ENCODE measurements around the gene XPO6. TPM values are rescaled to one million over a fixed set of nuclear protein-coding genes. Genes with fewer than 3 reads are reported as not detected.
"Not testable (repeated sequence)": the region's sequence is repeated elsewhere in the genome, so short reads cannot be mapped to it uniquely, and the experiment has no call there.

Gene XPO6
- polyA plus RNA-seq, 1 donor (not counting 4 experiments of a cell fraction or from before 2014, with no cell fraction given): 127 TPM

DNA sequence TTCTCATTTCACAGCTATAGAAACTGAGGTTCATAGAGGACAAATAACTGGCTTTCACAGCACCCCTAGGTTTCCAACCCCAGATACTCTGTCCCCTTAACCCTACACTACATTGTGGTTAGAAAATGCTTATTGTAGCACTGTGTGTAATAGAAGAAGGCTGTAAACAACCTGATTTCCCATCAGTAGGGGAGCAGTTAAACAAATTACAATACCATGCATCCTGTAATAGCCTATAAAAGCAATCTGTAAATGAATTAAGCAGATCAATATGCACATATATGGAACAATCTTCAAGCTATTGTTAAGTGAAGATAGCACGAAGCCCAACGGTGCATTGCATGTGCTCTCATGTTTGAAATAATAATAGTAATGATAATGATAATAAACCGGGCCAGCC lies 39.2 kb upstream of the XPO6 start:
- no peak for FAIRE-seq

GRCh38 chr16:28249483-28249882 lies 37.7 kb upstream of the XPO6 start:
- H3K4me2 ChIP-seq (ENCODE audit: control insufficient read depth, extremely low read depth, insufficient read depth, low read depth, low read length); DNase-seq (ENCODE audit: low read depth, low spot score); H3K79me2 ChIP-seq (ENCODE audit: control insufficient read depth, insufficient read depth, low read length); H3K27me3 ChIP-seq (ENCODE audit: control insufficient read depth, extremely low read depth, insufficient read depth, low read length); H2AFZ ChIP-seq (ENCODE audit: control insufficient read depth, low read length); H3K9me1 ChIP-seq (ENCODE audit: control insufficient read depth, extremely low read depth, insufficient read depth, low read length); H3K36me3 ChIP-seq (ENCODE audit: control insufficient read depth in 2 of 2, extremely low read depth in 1 of 2, insufficient read depth in 2 of 2, low read length in 2 of 2); H3K9me3 ChIP-seq (ENCODE audit: control insufficient read depth, low read depth, low read length); H3K4me3 ChIP-seq (ENCODE audit: control insufficient read depth in 2 of 3, extremely low read depth in 1 of 3, insufficient read depth in 2 of 3, low read depth in 1 of 3, low read length in 3 of 3); dilution Hi-C loops (cut with MboI; ENCODE audit: extremely low pct_ligation_motif_present, low sequenced_read_pairs); FAIRE-seq; H3K27ac ChIP-seq (ENCODE audit: control insufficient read depth, insufficient read depth, low read length); H3K9ac ChIP-seq (ENCODE audit: control insufficient read depth, extremely low read depth, insufficient read depth, low read length); H4K20me1 ChIP-seq (ENCODE audit: control insufficient read depth, extremely low read depth, insufficient read depth, low read length); H3K4me1 ChIP-seq (ENCODE audit: control insufficient read depth, extremely low read depth, insufficient read depth, low read length): not testable (repeated sequence)

More for the DNA sequence above, 39.2 kb upstream of the XPO6 start:
- H3K9ac ChIP-seq (ENCODE audit: control insufficient read depth, extremely low read depth, insufficient read depth, low read length): no peak overlapping the region
- TF ChIP-seq, protein P1, sequence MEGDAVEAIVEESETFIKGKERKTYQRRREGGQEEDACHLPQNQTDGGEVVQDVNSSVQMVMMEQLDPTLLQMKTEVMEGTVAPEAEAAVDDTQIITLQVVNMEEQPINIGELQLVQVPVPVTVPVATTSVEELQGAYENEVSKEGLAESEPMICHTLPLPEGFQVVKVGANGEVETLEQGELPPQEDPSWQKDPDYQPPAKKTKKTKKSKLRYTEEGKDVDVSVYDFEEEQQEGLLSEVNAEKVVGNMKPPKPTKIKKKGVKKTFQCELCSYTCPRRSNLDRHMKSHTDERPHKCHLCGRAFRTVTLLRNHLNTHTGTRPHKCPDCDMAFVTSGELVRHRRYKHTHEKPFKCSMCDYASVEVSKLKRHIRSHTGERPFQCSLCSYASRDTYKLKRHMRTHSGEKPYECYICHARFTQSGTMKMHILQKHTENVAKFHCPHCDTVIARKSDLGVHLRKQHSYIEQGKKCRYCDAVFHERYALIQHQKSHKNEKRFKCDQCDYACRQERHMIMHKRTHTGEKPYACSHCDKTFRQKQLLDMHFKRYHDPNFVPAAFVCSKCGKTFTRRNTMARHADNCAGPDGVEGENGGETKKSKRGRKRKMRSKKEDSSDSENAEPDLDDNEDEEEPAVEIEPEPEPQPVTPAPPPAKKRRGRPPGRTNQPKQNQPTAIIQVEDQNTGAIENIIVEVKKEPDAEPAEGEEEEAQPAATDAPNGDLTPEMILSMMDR (optimal IDR thresholded peaks at IDR 0.05 in 1 of 3, IDR thresholded peaks at IDR 0.05 in 1 of 3, conservative IDR thresholded peaks at IDR 0.05 in 1 of 3; ENCODE audit: extremely low read depth in 1 of 3, insufficient read depth in 2 of 3, low read length in 3 of 3): no peak
- TF ChIP-seq EZH2 (IDR thresholded peaks at IDR 0.05; ENCODE audit: low read length): no peak
- H3K9me1 ChIP-seq (ENCODE audit: control insufficient read depth, extremely low read depth, insufficient read depth, low read length): no peaks in the 10 kb centered on the region
- H3K27me3 ChIP-seq (ENCODE audit: control insufficient read depth, extremely low read depth, insufficient read depth, low read length): no peaks in the 10 kb centered on the region
- no peaks in the 10 kb centered on the region for H3K79me2 ChIP-seq (ENCODE audit: control insufficient read depth, insufficient read depth, low read length)
- no peak overlapping the region for H3K4me2 ChIP-seq (ENCODE audit: control insufficient read depth, extremely low read depth, insufficient read depth, low read depth, low read length)
- H2AFZ ChIP-seq (ENCODE audit: control insufficient read depth, low read length): no peak overlapping the region
- dilution Hi-C loops (cut with MboI; ENCODE audit: extremely low pct_ligation_motif_present, low sequenced_read_pairs): no loop called here
- no peak overlapping the region for H3K4me3 ChIP-seq (ENCODE audit: control insufficient read depth in 2 of 3, extremely low read depth in 1 of 3, insufficient read depth in 2 of 3, low read depth in 1 of 3, low read length in 3 of 3)
- no peak overlapping the region for H3K27ac ChIP-seq (ENCODE audit: control insufficient read depth, insufficient read depth, low read length)
- DNase-seq (ENCODE audit: low read depth, low spot score): no peak
- H3K4me1 ChIP-seq (ENCODE audit: control insufficient read depth, extremely low read depth, insufficient read depth, low read length): no peaks in the 10 kb centered on the region
- no peaks in the 10 kb centered on the region for H3K36me3 ChIP-seq (ENCODE audit: control insufficient read depth in 2 of 2, extremely low read depth in 1 of 2, insufficient read depth in 2 of 2, low read length in 2 of 2)
- no peaks in the 10 kb centered on the region for H3K9me3 ChIP-seq (ENCODE audit: control insufficient read depth, low read depth, low read length)
- no peaks in the 10 kb centered on the region for H4K20me1 ChIP-seq (ENCODE audit: control insufficient read depth, extremely low read depth, insufficient read depth, low read length)

GRCh38 chr16:28241924-28242323 lies 30.2 kb upstream of the XPO6 start:
- Histone ChIP-seq H3K9me3 (ENCODE audit: control insufficient read depth, low read depth, low read length) (no peaks in the 10 kb centered on the region), H3K9ac (ENCODE audit: control insufficient read depth, extremely low read depth, insufficient read depth, low read length) (no peak overlapping the region), H3K4me2 (ENCODE audit: control insufficient read depth, extremely low read depth, insufficient read depth, low read depth, low read length) (no peak overlapping the region), H4K20me1 (ENCODE audit: control insufficient read depth, extremely low read depth, insufficient read depth, low read length) (no peaks in the 10 kb centered on the region), H3K4me3 (ENCODE audit: control insufficient read depth in 2 of 3, extremely low read depth in 1 of 3, insufficient read depth in 2 of 3, low read depth in 1 of 3, low read length in 3 of 3) (no peak overlapping the region), H3K36me3 (ENCODE audit: control insufficient read depth in 2 of 2, extremely low read depth in 1 of 2, insufficient read depth in 2 of 2, low read length in 2 of 2) (no peaks in the 10 kb centered on the region), H3K27me3 (ENCODE audit: control insufficient read depth, extremely low read depth, insufficient read depth, low read length) (no peaks in the 10 kb centered on the region), H2AFZ (ENCODE audit: control insufficient read depth, low read length) (no peak overlapping the region), H3K27ac (ENCODE audit: control insufficient read depth, insufficient read depth, low read length) (no peak overlapping the region), H3K4me1 (ENCODE audit: control insufficient read depth, extremely low read depth, insufficient read depth, low read length) (no peaks in the 10 kb centered on the region), H3K79me2 (ENCODE audit: control insufficient read depth, insufficient read depth, low read length) (no peaks in the 10 kb centered on the region), H3K9me1 (ENCODE audit: control insufficient read depth, extremely low read depth, insufficient read depth, low read length) (no peaks in the 10 kb centered on the region)
- FAIRE-seq: no peak
- DNase-seq (ENCODE audit: low read depth, low spot score): no peak
- dilution Hi-C loops (cut with MboI; ENCODE audit: extremely low pct_ligation_motif_present, low sequenced_read_pairs): no loop called here
- TF ChIP-seq EZH2 (IDR thresholded peaks at IDR 0.05; ENCODE audit: low read length): no peak
- TF ChIP-seq, protein P1 (optimal IDR thresholded peaks at IDR 0.05 in 1 of 3, IDR thresholded peaks at IDR 0.05 in 1 of 3, conservative IDR thresholded peaks at IDR 0.05 in 1 of 3; ENCODE audit: extremely low read depth in 1 of 3, insufficient read depth in 2 of 3, low read length in 3 of 3): no peak
